Activated T-helper 1 cell treated with anti-CD3 and anti-CD28 coated beads, Interleukin-12 subunit alpha, Interleukin-12 subunit beta, Interleukin-2, Interleukin-4 antibody, amounts not matched to agents 30 ng/mL and 10 ng/mL and 1 ng/mL, durations not matched to agents 14 hours and 24 hours and 36 hours (primary cell): ENCODE measurements around the gene SYNGR4. TPM values are rescaled to one million over a fixed set of nuclear protein-coding genes. Genes with fewer than 3 reads are reported as not detected.

Source experiments
- DNase-seq: peaks from one replicate; pipeline ENCODE4 v3.0.0; 2021; ENCODE audit warnings: low spot score
- H3K27ac Mint-ChIP-seq: one replicate; pipeline ENCODE4 v1.8.0; 2021; ENCODE audit warnings: mild to moderate bottlenecking, mixed read lengths
- H3K27me3 Mint-ChIP-seq: one replicate; pipeline ENCODE4 v1.8.0; 2022; ENCODE audit warnings: mild to moderate bottlenecking, moderate library complexity, mixed read lengths; ENCODE audit not compliant: insufficient read depth
- H3K36me3 Mint-ChIP-seq: one replicate; pipeline ENCODE4 v1.8.0; 2021; ENCODE audit warnings: low read depth, mixed read lengths
- H3K4me1 Mint-ChIP-seq: one replicate; pipeline ENCODE4 v1.8.0; 2021; ENCODE audit warnings: low read depth, mixed read lengths
- H3K4me3 Mint-ChIP-seq: one replicate; pipeline ENCODE4 v1.8.0; 2021; ENCODE audit warnings: mild to moderate bottlenecking, moderate library complexity, mixed read lengths
- H3K9me3 Mint-ChIP-seq: one replicate; pipeline ENCODE4 v1.8.0; 2021; ENCODE audit warnings: mixed read lengths
- intact Hi-C: fragments of 100-400 bp; cut with micrococcal nuclease; formaldehyde crosslinking; loops from one replicate; pipeline ENCODE4 v1.15.1; 2024
- total RNA-seq: library from RNA; stranded (reverse); gene quantifications from 2 replicates; pipeline ENCODE4 v1.2.3, GENCODE V29; 2022

Gene SYNGR4
- total RNA-seq, 1 donor from 2014 or later = not detected

DNA sequence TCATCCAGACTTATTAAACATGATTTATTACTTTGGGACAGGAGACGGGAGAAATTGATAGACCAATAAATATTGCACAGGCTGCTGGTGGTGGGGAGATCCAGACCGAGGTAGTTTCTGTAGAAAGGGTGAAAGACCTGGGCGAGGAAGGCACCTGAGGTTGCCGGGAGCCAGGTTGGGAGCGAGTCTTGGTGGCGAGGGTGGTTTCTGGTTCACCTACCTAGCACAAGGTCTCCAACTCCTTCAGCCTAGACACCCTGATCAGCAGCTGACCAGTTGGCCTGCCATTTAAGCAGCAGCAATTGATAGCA lies 31.9 kb upstream of the SYNGR4 start:
- intact Hi-C loops = loop anchor here (2.0 to 5.0 kb wide), 2 partner anchors 130 to 180 kb away; partner anchors contain the start of gene LMTK3
- Mint-ChIP-seq H3K36me3 (peaks cover 31% of the 10 kb centered on the region), H3K4me1 (peaks cover 62% of the 10 kb centered on the region), H3K27ac (peak overlapping the region; percentile 97), H3K4me3 (peak overlapping the region; percentile 95), H3K27me3 (peaks cover 1% of the 10 kb centered on the region), H3K9me3 (peaks cover 3% of the 10 kb centered on the region)
- DNase-seq = no peak

DNA sequence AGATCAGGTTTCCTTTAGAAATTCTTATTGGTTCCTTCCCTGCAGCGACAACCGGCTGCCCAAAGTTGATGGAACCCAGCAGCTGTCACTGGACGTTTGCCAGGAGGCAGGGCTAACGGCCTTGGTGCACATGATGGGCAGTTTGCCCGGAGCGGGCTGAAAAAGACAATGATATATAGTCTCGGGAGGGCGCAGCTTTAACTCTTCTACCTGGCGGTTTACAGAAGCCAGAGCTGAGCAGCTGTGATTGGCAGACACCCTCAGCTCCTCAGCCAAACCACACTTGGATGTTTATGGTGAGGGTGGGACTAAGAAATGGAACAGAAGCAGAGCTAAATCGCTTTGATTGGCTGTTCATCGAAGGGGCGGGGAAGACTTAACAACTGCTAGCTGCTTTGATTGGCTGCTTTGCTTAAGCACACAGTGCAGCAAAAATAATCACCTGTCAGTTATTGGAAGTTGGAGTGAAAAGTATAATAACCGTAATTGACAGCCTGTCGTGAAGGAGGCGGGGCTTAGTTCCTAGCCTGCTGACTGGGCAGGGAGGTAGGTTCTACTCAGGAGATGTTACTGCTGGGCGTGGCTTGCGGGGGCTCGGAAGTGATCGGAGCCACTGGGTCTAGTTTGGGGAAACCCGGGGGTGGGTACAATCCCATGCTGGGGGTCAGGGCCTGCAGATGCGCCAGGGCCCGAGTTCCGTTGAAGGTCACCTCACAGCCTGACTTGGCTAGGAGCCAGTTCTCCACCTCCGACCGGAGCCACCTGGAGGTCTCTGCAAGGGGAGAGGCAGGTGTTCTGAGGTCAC lies 31.3 kb upstream of the SYNGR4 start:
- Mint-ChIP-seq H3K9me3 (peaks cover 3% of the 10 kb centered on the region), H3K27ac (peak overlapping the region; percentile 97), H3K36me3 (peaks cover 27% of the 10 kb centered on the region), H3K27me3 (peaks cover 1% of the 10 kb centered on the region), H3K4me3 (peak overlapping the region; percentile 95), H3K4me1 (peaks cover 60% of the 10 kb centered on the region)
- peak; percentile 91 for DNase-seq
- intact Hi-C loops = loop anchor here (1.0 to 5.0 kb wide), 5 partner anchors 12 to 179 kb away; partner anchors contain the start of genes CYTH2 and LMTK3

GRCh38 chr19:48333467-48334384 lies 30.4 kb upstream of the SYNGR4 start:
- Mint-ChIP-seq H3K27me3 (peaks cover 1% of the 10 kb centered on the region), H3K36me3 (peaks cover 23% of the 10 kb centered on the region), H3K4me3 (peak overlapping the region; percentile 95), H3K27ac (peak overlapping the region; percentile 97), H3K4me1 (peaks cover 55% of the 10 kb centered on the region), H3K9me3 (no peaks in the 10 kb centered on the region)
- intact Hi-C loops = loop anchor here (1.0 to 5.0 kb wide), 8 partner anchors 12 to 179 kb away; partner anchors contain the start of genes CYTH2, GRWD1, LMTK3 and SYNGR4
- peak; percentile 92 for DNase-seq

GRCh38 chr19:48338253-48338755 lies 25.9 kb upstream of the SYNGR4 start:
- peaks cover 14% of the 10 kb centered on the region for H3K4me1 Mint-ChIP-seq
- H3K9me3 Mint-ChIP-seq = no peaks in the 10 kb centered on the region
- H3K27me3 Mint-ChIP-seq = peaks cover 1% of the 10 kb centered on the region
- no peaks in the 10 kb centered on the region for H3K36me3 Mint-ChIP-seq
- no peak overlapping the region for H3K4me3 Mint-ChIP-seq
- no peak for DNase-seq
- intact Hi-C loops = no loop called here
- H3K27ac Mint-ChIP-seq = no peak overlapping the region

- H3K27me3 Mint-ChIP-seq = peaks cover 1% of the 10 kb centered on the region
- no peak overlapping the region for H3K4me3 Mint-ChIP-seq
- no peak overlapping the region for H3K27ac Mint-ChIP-seq
- H3K9me3 Mint-ChIP-seq = no peaks in the 10 kb centered on the region
- no peak for DNase-seq
- H3K4me1 Mint-ChIP-seq = peaks cover 10% of the 10 kb centered on the region
- H3K36me3 Mint-ChIP-seq = no peaks in the 10 kb centered on the region
- intact Hi-C loops = no loop called here
Observed at GRCh38 chr19:48338802-48339503, 25.2 kb upstream of the SYNGR4 start.

DNA sequence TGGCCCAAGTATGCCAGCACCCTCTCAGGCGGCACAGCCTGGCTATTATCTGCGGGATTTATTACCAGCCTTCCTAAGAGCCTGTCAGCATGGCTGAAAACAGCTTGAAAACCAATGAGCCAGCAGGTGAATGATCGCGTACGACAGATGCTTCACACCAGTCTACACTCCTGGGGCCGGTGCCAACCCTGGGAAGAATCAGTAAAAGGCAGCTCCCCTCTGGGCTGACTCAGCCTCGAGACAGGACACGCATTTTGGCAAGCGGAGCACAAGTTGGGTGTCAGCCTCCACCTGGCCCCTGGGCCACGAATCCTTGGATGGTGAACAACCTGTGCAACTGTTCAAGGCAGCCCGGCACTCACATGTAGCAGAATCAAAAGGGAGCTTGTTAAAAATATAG lies 23.2 kb upstream of the SYNGR4 start:
- no peak for DNase-seq
- intact Hi-C loops = no loop called here
- Mint-ChIP-seq H3K9me3 (no peaks in the 10 kb centered on the region), H3K27ac (no peak overlapping the region), H3K4me1 (no peaks in the 10 kb centered on the region), H3K27me3 (no peaks in the 10 kb centered on the region), H3K4me3 (no peak overlapping the region), H3K36me3 (no peaks in the 10 kb centered on the region)

DNA sequence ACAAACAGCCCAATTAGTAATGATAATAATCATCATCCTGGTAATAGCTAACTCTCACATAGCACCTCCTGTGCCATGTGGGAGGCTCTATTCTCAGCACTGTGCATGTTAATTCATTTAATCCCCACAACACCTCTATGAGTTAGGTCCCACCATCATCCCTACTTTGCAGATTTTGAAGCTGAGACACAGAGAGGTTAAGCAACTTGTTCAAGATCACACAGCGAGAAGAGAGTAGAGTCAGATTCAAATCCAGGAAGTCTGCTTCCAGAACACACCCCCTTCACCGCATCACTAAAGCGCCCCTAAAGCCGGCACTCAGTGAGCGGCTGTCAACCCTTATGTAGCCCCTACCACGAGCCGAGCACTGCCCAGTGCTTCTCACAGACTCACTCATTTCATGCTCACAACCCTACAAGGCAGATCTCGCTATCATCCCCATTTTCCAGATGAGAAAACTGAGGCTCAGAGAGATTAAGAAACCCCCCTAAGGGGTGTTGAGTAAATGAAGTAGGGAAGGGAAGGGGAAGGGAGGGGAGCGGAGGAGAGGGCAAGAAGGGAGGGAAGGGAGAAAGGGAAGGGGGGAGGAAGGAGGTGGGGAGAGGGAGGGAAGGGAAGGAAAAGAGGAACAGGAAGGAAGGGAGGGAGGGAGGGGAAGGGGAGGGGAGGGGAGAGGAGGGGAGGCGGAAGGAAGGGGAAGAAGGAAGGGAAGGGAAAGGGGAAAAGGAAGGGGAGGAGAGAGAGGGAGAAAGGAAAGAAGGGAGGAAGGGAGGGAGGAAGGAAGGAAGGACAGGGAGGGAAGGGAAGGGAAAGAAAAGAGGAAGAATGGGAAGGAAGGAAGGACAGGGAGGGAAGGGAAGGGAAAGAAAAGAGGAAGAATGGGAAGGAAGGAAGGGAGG lies 22.4 kb upstream of the SYNGR4 start:
- no peaks in the 10 kb centered on the region for H3K36me3 Mint-ChIP-seq
- no peak for DNase-seq
- no peaks in the 10 kb centered on the region for H3K4me1 Mint-ChIP-seq

GRCh38 chr19:48342414-48342738 lies 21.8 kb upstream of the SYNGR4 start:
- Mint-ChIP-seq H3K36me3 (no peaks in the 10 kb centered on the region), H3K4me3 (no peak overlapping the region), H3K9me3 (no peaks in the 10 kb centered on the region), H3K27me3 (no peaks in the 10 kb centered on the region), H3K27ac (no peak overlapping the region), H3K4me1 (no peaks in the 10 kb centered on the region)
- no peak for DNase-seq
- intact Hi-C loops = no loop called here

More for the DNA sequence above, 22.4 kb upstream of the SYNGR4 start:
- Mint-ChIP-seq H3K27me3 (no peaks in the 10 kb centered on the region), H3K4me3 (no peak overlapping the region), H3K27ac (no peak overlapping the region), H3K9me3 (no peaks in the 10 kb centered on the region)
- intact Hi-C loops = no loop called here

DNA sequence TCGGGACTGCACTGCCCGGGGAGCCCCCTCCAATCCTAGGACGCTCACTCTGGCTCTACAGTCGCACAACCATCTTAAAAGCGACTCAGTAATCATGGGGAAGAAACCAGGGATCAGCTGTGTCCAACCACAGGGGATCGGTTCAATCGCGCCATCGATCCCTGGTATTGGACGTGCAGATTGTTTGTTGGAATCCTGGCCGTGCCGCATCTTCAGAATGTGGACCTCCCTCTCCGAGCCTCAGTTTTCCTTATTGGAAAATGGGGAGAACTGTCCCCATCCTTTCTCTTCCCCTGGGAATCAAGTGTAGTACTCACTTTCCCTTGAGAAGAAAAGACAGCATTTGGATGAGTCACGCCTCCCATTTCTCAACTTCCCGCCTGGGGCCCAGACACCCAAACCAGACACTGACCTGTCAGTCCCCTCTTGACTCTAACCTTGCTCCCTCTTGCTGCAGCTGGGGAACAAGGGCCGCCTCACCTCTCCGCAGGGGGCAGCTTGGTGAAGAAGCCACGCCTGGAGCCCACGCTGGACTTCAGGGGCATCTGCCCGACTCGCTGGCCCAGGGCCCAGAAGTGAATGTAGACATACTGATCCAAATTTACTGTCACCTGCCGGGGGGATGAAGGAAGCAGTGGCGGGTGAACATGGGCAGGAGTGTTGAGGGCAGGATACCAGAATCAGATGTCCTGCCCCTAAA lies 21.2 kb upstream of the SYNGR4 start:
- Mint-ChIP-seq H3K4me3 (no peak overlapping the region), H3K9me3 (no peaks in the 10 kb centered on the region), H3K27ac (no peak overlapping the region), H3K36me3 (no peaks in the 10 kb centered on the region), H3K4me1 (no peaks in the 10 kb centered on the region), H3K27me3 (no peaks in the 10 kb centered on the region)
- intact Hi-C loops = no loop called here
- DNase-seq = no peak

DNA sequence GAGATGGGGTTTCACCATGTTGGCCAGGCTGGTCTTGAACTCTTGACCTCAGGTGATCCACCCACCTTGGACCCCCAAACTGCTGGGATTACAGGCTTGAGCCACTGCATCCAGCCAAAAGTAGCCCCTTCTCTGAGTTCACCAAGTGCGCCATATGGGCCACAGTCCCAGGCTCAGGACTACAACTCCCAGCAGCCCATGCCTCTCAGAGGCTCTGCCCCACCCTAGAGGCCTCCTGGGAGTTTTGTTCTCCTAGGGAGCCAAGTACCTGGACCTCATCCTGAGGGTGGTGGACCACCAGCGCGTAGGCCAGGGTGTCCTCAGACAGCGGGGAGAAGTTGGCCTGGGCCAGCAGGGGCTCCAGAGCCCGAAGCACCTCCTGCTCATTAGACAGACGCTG lies 19.3 kb upstream of the SYNGR4 start:
- Mint-ChIP-seq H3K9me3 (no peaks in the 10 kb centered on the region), H3K4me1 (no peaks in the 10 kb centered on the region), H3K4me3 (no peak overlapping the region), H3K27me3 (no peaks in the 10 kb centered on the region), H3K36me3 (no peaks in the 10 kb centered on the region), H3K27ac (no peak overlapping the region)
- intact Hi-C loops = no loop called here
- DNase-seq = no peak

DNA sequence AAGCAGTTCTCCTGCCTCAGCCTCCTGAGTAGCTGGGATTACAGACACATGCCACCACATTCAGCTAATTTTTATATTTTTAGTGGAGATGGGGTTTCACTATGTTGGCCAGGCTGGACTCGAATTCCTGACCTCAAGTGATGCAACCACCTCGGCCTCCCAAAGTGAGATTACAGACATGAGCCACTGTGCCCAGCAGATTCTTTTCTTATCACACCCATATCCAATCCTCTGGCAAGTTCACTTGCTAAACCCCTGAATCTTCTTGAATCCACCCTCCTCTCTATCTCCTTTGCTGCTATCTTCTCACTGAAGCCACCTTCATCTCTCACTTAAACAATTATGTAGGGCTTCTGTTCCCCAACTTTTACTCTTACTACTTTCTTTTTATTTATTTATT lies 18.0 kb upstream of the SYNGR4 start:
- H3K4me3 Mint-ChIP-seq = no peak overlapping the region
- no peak overlapping the region for H3K27ac Mint-ChIP-seq
- no peaks in the 10 kb centered on the region for H3K27me3 Mint-ChIP-seq
- no peaks in the 10 kb centered on the region for H3K9me3 Mint-ChIP-seq
- no peak for DNase-seq
- intact Hi-C loops = no loop called here
- peaks cover 3% of the 10 kb centered on the region for H3K4me1 Mint-ChIP-seq
- no peaks in the 10 kb centered on the region for H3K36me3 Mint-ChIP-seq
